HG03457 (cell line): ENCODE data around the gene ABTB1.
"Not testable (repeated sequence)": the region's sequence is repeated elsewhere in the genome, so short reads cannot be mapped to it uniquely, and the experiment has no call there.

Experiments used
- ATAC-seq: cut with Tn5 transposase; IDR thresholded peaks from one replicate; pipeline ENCODE4 v1.9.1; 2021; ENCODE audit warnings: moderate number of reproducible peaks; ENCODE audit not compliant: unreplicated experiment

The ABTB1 gene

DNA sequence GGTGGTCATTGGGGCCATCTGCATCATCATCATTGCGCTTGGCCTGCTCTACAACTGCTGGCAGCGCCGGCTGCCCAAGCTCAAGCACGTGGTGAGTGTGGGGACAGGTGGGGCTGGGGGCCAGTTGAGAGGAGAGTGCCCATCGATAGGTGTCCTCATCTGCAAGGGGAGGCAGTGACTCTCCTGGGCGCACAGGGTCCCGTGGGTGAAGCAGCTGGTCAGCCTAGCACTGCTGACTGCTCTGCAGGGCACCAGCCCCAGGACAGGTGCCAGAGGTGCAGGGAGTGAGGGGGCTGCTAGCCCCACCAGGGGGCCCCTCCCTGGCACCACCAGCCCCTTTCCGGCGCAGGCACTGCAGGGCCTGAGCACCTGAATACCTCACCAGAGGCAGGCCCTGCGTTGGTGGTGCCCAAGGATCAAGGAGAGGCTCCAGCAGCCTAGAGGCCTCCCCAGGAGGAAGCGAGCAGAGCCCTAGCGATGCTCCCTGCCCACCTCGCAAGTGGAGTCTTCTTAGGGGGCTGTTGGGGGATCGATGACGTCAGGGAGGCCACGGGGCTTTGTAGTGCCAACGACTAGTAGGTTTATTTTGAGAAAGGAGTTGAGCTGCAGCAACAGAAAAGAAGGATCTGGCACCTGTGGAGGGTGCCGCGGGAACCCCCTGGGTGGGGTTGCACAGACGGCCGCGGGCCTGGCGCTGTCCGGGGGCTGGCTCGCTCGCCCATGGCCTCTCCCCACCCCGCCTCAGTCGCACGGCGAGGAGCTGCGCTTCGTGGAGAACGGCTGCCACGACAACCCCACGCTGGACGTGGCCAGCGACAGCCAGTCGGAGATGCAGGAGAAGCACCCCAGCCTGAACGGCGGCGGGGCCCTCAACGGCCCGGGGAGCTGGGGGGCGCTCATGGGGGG, 976 bp upstream of the ABTB1 start:
- no peak for ATAC-seq

DNA sequence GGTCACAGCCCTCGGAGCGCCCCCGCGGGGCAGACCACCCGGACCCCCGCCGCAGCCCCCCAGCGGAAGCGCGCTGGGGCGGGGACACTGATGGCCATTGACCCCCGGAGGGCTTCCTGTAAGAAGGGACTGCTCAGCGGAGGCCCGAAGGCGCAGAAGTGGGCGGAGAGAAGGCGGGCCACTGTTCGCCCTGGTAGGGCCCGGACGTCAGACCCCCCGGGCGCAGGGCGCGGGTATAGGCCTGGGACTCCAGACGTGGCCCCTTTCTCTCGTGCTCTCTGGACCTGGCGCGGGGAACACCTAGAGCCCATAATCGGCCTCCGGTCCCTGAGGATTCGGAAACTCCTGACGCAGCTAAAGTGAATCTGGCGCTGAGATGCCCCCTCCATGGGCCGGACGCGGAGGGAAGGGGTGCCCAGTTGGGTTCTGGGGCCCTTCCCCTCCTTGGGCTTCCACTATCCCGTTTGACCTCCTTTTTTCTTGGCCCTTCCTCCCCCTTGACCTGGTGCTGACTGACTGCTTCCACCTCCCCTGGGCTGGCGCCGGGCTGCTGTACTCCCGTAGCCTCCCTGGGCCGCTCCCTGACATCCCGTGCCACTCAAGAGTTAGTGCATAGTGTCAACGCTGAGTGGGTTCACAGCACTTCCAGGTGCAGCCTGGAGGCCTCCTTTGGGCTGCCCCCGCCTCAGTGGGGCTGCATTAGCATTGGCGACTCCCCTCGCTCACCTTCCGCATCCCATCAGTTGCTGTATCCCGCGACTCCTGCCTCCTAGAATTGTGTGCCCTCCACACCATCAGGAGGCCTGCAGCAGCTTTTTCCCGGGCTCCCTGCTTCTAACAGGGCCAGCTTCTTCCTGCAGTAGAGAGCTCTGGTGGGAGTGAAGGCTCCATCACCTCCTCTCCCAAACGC, 694 bp downstream of the ABTB1 start:
- no peak for ATAC-seq

DNA sequence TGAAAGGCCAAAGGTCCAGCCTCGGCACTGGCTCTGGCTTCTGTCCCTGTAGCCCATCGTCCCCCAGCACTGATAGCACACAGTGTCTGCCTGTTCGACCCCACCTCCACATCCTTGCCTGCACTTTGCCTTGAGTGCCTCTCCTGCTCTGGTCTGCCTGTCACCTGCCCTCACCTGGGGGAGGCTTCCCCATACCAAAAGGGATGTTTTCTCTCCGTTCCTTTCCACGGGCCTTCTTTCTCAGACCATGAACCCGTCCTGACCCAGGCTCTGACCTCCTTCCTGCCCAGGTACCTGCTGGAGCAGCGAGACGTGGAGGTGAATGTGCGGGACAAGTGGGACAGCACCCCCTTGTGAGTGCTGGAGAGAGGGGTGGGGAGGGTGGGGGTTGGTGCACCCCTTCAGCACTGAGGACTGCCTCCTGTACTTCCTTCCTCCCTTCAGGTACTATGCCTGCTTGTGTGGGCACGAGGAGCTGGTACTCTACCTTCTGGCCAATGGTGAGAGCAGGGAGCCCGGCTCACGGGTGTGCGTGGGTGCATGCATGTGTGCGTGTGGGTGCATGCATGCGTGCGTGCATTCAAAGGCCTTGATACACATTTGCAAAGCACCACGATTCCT, 1.5 kb downstream of the ABTB1 start:
- ATAC-seq: no peak

DNA sequence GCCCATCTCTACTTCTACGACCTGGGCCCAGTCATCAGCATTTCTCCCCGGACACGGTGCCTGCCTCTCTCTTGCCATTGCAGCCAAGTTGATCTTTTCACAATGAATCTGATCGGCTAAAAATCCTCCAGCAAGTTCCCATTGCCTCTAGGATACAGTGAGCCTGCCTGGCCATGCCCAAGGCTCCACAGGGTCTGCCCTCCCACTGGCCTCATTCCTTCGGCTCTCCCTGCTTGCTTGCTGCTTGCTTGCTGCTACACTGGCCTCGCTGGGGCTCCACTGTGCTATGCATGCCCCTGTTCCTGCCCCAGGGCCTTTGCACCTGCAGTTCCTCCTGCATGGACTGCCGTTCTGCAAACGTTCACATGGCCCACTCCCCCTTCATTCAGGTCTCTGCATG, 2.0 kb downstream of the ABTB1 start:
- ATAC-seq: no peak

DNA sequence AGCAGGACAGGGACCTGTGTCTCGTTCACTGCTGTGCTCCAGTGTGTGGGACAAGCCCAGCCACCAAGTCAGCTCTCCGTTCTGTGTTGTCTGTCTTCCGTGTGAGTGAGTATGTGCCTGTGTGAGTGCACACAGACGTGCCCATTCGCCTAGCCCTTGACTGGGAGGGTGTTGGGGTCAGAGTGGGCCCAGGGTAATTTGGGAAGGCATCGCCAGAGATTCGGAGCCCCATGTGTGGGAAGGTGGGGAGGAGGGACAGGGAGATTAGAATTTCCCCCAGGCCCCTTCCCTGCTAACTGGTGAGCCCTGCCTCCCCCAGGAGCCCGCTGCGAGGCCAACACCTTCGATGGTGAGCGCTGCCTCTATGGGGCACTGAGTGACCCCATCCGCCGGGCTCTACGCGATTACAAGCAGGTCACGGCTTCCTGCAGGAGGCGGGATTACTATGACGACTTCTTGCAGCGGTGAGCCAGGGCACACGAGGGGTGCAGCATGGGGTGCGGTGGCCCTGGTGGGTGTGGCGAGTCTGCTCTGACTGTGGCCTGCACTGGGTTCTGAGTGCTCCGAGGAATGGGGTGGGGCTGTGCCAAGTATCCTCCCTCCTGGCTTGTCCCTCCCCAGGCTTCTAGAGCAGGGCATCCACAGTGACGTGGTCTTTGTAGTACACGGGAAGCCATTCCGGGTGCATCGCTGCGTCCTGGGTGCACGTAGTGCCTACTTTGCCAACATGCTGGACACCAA, 3.1 kb downstream of the ABTB1 start:
- ATAC-seq: no peak

DNA sequence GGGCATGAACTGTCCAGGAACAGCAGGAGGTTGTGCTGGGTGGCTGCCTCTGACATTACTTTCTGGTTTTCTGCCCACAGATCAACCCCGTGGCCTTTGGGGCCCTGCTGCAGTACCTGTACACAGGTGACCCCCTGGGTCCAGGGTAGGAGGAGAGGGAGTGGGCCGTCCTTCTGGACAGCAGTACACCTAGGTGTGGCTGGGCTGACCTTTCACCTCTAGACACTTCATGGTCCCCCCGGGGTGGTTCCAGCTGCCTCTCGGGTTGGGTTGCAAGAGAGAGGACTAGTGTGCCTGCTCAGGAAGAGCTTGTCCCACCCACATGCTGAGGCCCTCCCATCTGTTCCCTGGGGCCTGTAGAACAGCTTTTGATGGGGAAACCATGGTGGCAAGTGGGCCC, 3.7 kb downstream of the ABTB1 start:
- ATAC-seq: no peak

DNA sequence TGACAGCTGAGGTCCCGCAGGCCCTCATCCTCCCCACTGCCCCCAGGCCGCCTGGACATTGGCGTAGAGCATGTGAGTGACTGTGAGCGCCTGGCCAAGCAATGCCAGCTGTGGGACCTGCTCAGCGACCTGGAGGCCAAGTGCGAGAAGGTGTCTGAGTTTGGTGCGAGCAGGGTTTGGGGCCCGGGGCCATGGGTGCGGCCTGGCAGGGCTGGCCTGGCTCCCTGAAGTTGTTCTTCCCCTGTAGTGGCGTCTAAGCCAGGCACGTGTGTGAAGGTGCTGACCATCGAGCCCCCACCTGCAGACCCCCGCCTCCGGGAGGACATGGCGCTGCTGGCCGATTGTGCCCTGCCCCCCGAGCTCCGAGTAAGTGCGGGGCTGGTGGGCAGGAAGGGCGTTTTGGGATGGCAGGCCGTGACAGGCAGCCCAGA, 4.2 kb downstream of the ABTB1 start:
- no peak for ATAC-seq

DNA sequence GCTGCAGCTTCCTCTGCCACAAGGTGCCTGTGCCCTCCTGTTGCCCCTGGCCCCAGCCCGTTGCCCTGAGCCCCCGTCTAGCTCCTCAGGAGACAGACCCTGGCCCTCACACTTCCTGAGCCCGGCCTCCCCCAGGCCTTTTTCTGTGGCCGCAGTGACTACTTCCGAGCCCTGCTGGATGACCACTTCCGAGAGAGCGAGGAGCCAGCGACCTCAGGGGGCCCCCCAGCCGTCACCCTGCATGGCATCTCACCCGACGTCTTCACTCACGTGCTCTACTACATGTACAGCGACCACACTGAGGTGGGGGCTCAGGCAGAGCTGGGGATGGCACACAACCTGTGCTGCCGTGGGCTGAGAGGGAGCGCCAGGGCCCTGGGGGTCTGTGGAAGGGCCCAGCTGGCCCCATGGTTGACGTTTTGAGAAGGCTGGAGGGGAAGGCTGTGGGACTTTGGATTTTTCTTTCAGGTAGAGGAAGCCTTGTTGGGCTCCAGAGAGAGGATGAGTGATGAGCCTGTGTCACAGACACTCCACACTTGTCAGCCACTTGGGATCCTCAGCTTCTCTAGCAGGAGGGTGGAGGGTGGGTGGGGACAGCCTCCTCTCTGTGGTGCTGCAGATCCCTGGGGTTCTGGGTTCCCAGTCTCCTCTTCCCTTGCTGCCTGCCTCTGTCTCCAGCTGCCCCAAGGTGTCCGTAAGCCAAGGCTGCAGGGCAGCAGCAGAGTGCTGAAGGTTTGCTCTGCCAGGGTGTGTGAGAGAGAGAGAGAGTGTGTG, 5.0 kb downstream of the ABTB1 start:
- ATAC-seq: no peak

DNA sequence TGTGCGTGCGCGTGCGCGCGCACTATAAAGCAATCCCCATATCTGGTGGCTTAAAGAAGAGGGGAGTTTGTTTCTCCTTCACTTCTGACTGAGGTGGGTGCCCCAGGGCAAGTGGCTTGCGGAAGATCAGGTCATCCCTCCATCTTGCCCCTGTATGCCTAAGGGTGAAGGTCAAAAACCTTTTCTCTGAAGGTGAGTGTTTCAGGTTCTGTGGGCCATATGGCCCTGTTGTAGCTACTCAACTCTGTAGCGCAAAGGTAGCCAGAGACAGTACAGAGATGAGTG, 5.5 kb downstream of the ABTB1 start:
- no peak for ATAC-seq

DNA sequence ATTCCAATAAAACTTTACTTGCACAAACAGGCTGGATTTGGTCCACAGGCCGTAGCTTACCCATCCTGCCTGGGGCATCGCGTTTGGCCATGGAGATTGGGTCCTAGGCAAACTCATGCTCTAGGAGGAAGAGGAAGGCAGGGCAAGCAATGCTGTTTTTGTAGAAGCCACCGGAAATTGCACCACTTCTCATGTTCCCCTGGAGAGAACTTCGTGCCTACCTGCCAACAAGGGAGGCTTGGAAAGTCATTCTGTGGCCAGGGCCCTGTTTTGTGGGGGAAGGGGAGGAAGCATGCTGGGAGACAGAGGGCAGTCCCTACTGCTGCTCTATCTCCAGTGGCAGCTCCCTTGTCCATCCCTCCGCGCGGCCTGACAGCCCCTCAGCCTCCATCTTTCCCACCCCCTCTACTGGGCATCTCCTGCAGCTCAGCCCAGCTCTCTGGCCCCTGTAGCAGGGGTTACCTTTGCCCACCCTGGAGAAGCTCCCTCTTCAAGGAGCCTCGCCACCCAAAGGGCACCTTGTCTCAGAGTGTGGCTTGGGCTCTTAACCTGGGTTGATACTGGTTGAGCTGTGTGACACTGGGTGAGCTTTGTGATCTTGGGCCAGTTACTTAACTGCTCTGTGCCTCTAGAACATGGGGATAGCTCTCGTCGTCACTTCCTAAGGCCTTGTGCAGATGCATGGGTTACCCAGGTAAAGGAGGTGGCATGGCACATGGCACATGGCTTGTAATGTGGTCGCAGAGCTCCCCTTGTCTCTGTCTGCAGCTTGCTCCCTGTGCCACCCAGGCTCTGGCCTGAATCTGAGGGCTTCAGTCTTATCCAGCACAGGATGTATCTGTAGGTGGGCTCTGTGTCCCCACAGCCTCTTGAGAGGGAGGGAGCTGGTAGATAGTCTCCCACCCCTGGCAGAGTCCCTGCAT, 6.1 kb downstream of the ABTB1 start:
- no peak for ATAC-seq

DNA sequence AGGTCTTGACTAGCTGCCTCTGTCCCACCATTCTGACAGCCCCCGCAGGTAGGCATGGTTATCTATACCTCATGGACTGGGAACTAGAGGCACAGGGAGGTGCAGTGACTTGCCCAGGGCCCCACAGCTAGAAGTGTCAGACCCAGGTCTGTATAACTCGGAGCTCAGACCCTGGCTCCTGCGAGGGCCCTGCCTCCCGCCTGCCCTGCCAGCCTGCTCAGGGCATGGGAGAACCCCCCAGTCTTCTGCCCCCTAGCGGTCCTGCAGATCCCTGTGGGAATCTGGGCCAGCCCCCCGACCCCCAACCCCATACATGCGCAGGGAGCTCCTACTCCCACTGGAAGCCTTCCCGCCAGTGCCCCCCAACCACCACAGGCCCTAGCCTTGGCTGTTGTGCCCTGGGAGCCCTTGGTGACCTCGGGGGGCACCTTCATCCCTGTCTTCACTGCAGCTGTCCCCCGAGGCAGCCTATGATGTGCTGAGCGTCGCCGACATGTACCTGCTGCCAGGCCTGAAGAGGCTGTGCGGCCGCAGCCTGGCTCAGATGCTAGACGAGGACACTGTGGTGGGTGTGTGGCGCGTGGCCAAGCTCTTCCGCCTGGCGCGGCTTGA, 6.9 kb downstream of the ABTB1 start:
- ATAC-seq: no peak

DNA sequence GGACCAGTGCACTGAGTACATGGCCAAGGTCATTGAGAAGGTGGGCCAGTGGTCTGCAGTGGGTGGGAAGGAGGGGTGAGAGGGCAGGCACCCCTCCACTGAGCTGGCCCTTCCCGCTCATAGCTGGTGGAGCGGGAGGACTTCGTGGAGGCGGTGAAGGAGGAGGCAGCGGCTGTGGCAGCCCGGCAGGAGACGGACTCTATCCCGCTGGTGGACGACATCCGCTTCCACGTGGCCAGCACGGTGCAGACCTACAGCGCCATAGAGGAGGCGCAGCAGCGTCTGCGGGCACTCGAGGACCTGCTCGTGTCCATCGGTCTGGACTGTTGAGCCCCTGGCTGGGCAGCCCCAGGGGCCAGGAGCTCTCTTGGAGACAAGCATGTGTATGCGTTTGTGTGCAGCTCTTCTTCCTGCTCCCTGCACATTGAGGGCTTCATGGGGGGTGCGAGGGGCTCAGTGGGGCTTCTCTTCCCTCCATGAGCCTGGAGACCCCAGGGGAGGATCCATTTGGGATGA, 7.5 kb downstream of the ABTB1 start:
- no peak for ATAC-seq

DNA sequence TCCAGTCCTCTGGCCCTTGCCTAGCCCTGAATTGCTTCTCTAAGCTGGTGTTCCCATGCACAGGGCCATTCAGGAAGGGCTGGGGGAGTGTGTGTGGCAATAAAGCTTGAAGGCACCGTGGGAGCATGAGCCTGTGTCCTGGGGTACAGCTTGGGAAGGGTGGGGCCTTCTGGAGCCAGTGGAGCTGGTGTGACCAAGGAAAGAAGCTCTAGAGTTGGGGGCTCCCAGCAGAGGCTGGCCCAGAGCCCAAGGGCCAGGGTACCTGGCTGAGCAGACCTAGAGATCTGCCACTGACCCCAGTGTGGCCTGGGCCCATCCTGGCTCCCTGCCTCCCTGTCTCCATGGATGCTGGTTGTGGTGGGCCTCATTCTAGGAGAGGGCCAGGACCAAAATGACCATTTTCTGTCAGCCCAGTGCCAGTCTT, 8.1 kb downstream of the ABTB1 start:
- no peak for ATAC-seq

DNA sequence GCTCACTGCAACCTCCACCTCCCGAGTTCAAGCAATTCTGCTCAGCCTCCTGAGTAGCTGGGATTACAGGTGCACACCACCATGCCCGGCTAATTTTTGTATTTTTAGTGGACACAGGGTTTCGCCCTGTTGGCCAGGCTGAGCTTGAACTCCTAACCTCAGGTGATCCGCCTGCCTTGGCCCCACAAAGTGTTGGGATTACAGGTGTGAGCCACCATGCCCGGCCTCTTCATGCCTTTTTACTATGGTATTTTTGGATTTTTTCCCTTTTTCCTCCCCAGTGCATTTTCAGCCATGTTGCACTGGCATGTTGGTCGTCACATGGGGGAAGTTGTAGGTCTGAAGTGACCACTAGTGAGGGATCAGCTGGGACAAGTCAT, 9.4 kb downstream of the ABTB1 start:
- not testable (repeated sequence) for ATAC-seq

DNA sequence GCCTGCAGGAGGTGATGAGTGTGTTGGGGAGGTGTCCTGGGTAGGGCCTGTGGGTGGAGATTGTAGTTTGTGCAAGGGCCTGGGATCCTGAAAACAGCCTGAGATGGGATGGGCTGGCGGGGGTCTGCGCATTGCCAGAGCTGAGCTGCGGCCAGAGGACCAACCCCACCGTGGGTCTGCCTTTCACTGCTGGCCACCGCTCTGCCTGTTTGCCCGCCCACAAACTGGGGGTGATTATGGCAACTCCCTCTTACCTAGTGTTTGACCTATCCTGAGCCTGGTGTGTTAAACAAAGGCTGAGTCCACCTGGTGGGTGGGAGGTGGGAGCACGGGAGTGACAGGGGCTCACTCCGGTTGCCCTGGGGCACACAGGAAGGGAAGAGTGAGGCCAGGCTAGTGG, 9.8 kb downstream of the ABTB1 start:
- no peak for ATAC-seq

DNA sequence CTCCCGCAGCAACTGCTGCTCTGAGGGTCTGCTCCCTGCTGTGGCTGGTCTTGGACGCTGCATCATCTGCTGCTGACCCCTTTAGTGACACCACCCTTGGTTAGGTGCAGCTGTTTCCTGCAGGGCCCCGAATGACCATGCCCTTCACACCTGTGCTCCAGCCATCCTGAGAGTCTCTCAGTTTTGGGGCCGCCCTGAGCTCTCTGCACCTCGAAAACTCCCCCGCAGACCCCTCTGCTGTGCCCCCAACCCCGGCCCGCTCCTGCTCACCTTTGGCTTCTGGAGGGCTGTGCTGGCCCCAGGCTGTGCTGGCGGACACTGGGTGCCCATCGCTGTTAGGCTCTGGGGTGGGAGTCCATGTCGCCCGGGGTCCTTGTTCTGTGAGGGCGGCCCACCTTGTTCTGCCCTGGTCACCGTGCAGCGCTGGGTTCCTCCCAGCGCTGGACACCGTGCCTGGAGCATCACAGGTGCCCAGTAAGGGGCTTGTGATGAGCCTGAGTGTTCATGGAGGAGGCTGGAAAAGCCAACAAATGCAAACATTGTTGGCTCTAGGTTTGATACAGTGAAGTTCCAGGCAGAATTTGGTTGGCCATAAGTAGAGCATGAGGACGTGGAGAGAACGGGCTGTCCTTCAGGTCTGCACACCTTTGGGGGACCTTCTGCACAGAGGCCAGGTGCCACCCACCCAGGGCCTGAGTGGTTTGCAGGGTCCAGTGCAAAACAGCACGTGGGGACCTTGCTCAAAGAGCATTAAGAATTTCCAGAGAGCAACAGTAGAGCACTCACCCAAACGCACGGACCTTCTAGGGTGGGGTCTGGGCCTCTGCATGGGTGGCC, 12.3 kb downstream of the ABTB1 start:
- no peak for ATAC-seq

DNA sequence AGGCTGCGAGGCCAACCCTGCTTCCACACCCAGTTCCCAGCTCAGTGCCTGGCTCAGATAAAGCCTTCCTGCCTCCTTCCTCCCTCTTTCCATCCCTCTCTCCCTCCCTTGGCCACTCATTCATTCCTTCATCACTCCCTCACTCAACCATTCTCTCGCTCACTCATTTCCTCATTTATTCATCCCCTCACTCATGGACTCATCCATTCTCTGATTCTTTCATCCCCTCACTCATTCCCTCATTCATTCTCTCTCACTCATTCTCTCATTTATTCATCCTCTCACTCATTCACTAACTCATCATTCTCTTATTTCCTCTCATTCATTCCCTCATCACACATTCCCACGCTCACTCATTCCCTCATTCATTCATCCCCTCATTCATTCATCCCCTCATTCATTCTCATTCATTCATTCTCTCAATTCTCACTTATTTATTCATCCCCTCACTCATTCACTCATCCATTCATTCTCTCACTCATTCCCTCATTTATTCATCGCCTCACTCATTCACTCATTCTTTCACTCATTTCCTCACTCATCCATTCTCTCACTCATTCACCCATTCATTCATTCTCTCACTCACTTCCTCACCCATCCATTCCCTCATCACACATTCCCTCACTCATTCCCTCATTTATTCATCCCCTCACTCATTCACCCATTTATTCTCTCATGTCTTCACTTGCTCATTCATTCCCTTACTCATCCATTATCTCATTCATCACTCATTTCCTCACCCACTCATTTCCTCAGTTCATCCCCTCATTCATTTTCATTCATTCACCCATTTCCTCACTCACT, 13.2 kb downstream of the ABTB1 start:
- no peak for ATAC-seq
